ENCODE results near the gene FPR3.

FPR3 gene

DNA sequence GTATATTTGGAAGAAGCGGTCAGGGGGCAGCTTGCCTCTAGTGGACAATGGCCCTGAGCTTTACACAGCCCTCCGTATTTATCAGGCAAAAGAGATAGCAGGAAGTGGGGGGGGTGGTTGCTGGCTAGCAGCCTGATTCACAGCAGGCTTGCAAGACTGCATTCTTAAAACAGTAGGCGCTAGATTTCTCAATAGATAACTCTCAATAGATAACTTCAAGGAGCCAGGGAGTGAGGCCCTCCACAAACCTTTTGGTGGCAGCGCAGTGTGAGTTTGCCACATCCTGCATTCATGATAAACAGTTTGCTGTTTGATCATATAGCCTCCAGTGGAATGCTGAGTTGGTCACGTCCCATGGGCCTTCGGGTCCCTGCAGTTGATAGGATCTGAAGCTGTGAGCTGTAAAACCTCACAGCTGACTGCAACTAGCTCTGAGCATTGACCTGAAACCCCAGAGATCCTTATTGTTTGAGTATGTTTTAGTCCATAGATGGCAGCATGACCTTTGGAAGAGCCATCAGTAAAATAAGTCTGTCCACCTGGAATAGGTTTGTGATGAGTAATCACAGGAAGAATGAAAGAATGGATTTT, 12.2 kb downstream of the FPR3 start:
- TF ChIP-seq, protein P1, sequence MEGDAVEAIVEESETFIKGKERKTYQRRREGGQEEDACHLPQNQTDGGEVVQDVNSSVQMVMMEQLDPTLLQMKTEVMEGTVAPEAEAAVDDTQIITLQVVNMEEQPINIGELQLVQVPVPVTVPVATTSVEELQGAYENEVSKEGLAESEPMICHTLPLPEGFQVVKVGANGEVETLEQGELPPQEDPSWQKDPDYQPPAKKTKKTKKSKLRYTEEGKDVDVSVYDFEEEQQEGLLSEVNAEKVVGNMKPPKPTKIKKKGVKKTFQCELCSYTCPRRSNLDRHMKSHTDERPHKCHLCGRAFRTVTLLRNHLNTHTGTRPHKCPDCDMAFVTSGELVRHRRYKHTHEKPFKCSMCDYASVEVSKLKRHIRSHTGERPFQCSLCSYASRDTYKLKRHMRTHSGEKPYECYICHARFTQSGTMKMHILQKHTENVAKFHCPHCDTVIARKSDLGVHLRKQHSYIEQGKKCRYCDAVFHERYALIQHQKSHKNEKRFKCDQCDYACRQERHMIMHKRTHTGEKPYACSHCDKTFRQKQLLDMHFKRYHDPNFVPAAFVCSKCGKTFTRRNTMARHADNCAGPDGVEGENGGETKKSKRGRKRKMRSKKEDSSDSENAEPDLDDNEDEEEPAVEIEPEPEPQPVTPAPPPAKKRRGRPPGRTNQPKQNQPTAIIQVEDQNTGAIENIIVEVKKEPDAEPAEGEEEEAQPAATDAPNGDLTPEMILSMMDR (IDR thresholded peaks at IDR 0.05; ENCODE audit: low read depth, low read length): no peak
- DNase-seq (ENCODE audit: low read depth in 2 of 2): peak; percentile 38 to 58
- H3K4me3 ChIP-seq (replicated peaks in 1 of 2; ENCODE audit: low read depth in 2 of 2, low read length in 2 of 2): no peak overlapping the region

- no peak for DNase-seq (ENCODE audit: low read depth in 2 of 2)
- H3K4me3 ChIP-seq (replicated peaks in 1 of 2; ENCODE audit: low read depth in 2 of 2, low read length in 2 of 2): no peak overlapping the region
- TF ChIP-seq, protein P1 (IDR thresholded peaks at IDR 0.05; ENCODE audit: low read depth, low read length): no peak
Measured at GRCh38 chr19:51807925-51808324, 13.0 kb downstream of the FPR3 start.

- DNase-seq (ENCODE audit: low read depth in 2 of 2): peak; percentile 79 to 90
- H3K4me3 ChIP-seq (replicated peaks in 1 of 2; ENCODE audit: low read depth in 2 of 2, low read length in 2 of 2): no peak overlapping the region
- TF ChIP-seq, protein P1 (IDR thresholded peaks at IDR 0.05; ENCODE audit: low read depth, low read length): peak; percentile 26
Measured at GRCh38 chr19:51808333-51808986, 13.5 kb downstream of the FPR3 start.

- no peak overlapping the region for H3K4me3 ChIP-seq (replicated peaks in 1 of 2; ENCODE audit: low read depth in 2 of 2, low read length in 2 of 2)
- TF ChIP-seq, protein P1 (IDR thresholded peaks at IDR 0.05; ENCODE audit: low read depth, low read length): no peak
- DNase-seq (ENCODE audit: low read depth in 2 of 2): peak in 1 of 2 donors; percentile 85
Measured at GRCh38 chr19:51809787-51810186, 14.8 kb downstream of the FPR3 start.

- TF ChIP-seq, protein P1 (IDR thresholded peaks at IDR 0.05; ENCODE audit: low read depth, low read length): no peak
- H3K4me3 ChIP-seq (replicated peaks in 1 of 2; ENCODE audit: low read depth in 2 of 2, low read length in 2 of 2): no peak overlapping the region
- DNase-seq (ENCODE audit: low read depth in 2 of 2): peak; percentile 32 to 66
Measured at GRCh38 chr19:51810223-51810622, 15.3 kb downstream of the FPR3 start.

- TF ChIP-seq, protein P1 (IDR thresholded peaks at IDR 0.05; ENCODE audit: low read depth, low read length): no peak
- H3K4me3 ChIP-seq (replicated peaks in 1 of 2; ENCODE audit: low read depth in 2 of 2, low read length in 2 of 2): no peak overlapping the region
- DNase-seq (ENCODE audit: low read depth in 2 of 2): no peak
Measured at GRCh38 chr19:51811344-51811743, 16.4 kb downstream of the FPR3 start.

All from cardiac fibroblast (primary cell).